GM21367 (cell line): ENCODE measurements around the gene UNC50.

Source experiments
- ATAC-seq: cut with Tn5 transposase; IDR thresholded peaks from one replicate; pipeline ENCODE4 v1.9.1; 2021; ENCODE audit not compliant: unreplicated experiment

The UNC50 gene

DNA sequence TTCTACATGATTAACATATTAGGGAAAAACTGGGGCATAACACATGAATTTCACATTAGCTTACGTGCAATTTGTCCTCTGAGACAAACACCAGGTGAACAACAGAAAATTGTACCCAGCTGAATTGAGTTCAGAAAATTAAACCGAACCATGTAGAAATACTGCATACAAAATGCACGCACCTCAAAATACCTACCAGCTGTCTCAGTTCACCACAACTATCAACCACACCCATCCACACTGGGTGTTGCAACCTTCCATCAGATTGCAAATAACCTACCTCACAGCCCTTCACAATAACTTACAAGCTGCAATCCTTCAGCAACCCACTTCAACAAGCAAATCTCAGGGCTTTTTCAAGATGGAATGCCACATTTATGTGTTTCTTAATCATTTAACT lies 55.9 kb downstream of the UNC50 start:
- no peak for ATAC-seq

DNA sequence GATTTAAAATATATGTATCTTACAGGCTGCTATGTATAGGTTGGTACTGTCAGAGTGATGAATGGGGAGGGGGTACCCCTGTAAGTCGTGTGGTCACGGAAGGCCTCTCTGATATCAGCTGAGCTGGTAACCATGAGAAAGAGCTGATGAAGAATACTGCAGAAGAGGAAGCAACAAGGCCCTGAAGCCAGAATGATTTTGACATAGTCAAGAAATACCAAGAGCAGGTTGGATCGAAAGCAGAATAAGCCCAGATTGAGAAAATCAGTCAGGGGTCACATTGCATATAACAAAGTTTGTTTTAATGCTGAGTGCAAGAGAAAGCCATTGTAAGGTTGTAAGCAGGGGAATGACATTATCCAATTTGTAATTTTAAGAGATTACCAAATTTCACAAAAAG lies 57.3 kb downstream of the UNC50 start:
- ATAC-seq = no peak
